ENCODE results near the gene CHD5.

The CHD5 gene

DNA sequence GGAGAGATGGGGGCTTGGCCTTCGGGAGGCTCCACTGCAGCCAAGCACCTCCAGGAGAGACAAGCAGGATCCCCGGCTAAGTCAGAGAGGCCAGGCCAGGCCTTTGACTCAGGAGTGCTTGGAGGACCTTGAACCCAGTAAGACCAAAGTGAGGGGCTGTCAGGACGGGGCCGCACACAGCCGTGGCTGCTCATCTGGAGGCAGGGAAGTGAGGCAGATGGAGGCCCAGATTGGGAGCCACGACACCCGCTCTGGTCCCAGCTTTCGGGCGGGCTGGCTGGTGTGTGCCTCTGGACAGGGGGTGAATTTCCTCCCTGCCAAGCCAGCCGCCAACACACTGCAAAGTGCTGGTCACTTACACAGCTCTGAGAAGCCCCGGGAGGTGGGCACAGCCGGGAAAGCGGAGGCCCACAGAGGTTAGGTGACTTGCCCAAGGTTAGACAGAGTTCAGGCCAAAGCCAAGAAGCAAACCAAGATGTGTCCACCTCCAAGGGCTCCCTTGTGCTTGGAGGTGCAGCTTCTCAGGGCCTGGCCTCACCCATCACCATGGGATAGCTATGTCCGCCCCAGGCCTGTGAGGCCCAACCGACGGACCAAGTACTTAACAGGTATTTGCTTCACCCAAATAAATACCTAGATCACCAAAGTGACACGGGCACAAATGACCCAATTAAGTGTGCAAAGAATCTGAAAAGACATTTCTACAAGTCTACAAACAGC lies 58.3 kb downstream of the CHD5 start:
- Histone ChIP-seq H3K27ac (ENCODE audit: low read length) (no peak overlapping the region), H4K20me1 (ENCODE audit: insufficient read depth, low read length) (no peaks in the 10 kb centered on the region), H3K4me2 (ENCODE audit: insufficient read depth, low read length) (no peak overlapping the region), H3K79me2 (ENCODE audit: insufficient read depth, low read length) (no peaks in the 10 kb centered on the region), H3K9me3 (ENCODE audit: insufficient read depth, low read length, severe bottlenecking) (no peaks in the 10 kb centered on the region), H3K27me3 (ENCODE audit: insufficient read depth, low read length, poor library complexity) (no peaks in the 10 kb centered on the region), H2AFZ (ENCODE audit: low read depth, low read length) (no peak overlapping the region), H3K4me1 (ENCODE audit: insufficient read depth, low read length) (no peaks in the 10 kb centered on the region), H3K9ac (ENCODE audit: low read depth, low read length) (no peak overlapping the region), H3K4me3 (ENCODE audit: low read depth in 1 of 2, low read length in 2 of 2) (no peak overlapping the region), H3K36me3 (ENCODE audit: insufficient read depth, low read length) (no peaks in the 10 kb centered on the region)
- no peak for ATAC-seq (ENCODE audit: insufficient read depth, low read depth)
- no peak for DNase-seq
- TF ChIP-seq, protein P1, sequence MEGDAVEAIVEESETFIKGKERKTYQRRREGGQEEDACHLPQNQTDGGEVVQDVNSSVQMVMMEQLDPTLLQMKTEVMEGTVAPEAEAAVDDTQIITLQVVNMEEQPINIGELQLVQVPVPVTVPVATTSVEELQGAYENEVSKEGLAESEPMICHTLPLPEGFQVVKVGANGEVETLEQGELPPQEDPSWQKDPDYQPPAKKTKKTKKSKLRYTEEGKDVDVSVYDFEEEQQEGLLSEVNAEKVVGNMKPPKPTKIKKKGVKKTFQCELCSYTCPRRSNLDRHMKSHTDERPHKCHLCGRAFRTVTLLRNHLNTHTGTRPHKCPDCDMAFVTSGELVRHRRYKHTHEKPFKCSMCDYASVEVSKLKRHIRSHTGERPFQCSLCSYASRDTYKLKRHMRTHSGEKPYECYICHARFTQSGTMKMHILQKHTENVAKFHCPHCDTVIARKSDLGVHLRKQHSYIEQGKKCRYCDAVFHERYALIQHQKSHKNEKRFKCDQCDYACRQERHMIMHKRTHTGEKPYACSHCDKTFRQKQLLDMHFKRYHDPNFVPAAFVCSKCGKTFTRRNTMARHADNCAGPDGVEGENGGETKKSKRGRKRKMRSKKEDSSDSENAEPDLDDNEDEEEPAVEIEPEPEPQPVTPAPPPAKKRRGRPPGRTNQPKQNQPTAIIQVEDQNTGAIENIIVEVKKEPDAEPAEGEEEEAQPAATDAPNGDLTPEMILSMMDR (IDR thresholded peaks at IDR 0.05; ENCODE audit: borderline replicate concordance, extremely low read depth, low read length, poor library complexity, severe bottlenecking): no peak
- TF ChIP-seq EZH2 (IDR thresholded peaks at IDR 0.05; ENCODE audit: borderline replicate concordance, low read depth, low read length, severe bottlenecking): no peak

DNA sequence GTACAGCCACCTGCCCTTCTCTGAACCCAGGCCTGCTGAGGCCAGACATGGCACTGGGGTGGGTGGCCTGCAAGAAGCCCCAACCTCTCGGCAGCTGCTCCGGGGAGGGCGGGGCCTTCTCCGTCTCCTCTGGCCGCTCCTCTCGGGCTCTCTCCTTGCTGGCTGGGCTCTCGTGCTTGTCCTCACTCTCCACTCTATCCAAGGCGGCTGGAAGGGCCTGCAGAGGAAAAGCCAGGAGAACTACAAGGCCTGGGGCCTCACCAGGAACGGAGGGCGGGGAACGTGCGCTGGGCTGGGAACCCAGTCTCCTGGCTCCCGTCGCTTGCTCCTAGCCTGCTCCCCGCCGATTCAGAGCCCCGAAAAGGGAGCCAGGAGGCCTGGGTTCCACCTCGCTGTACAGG lies 59.1 kb downstream of the CHD5 start:
- Histone ChIP-seq H3K4me3 (ENCODE audit: low read depth in 1 of 2, low read length in 2 of 2) (no peak overlapping the region), H3K36me3 (ENCODE audit: insufficient read depth, low read length) (no peaks in the 10 kb centered on the region), H3K4me1 (ENCODE audit: insufficient read depth, low read length) (no peaks in the 10 kb centered on the region), H4K20me1 (ENCODE audit: insufficient read depth, low read length) (no peaks in the 10 kb centered on the region), H3K9me3 (ENCODE audit: insufficient read depth, low read length, severe bottlenecking) (no peaks in the 10 kb centered on the region), H3K27me3 (ENCODE audit: insufficient read depth, low read length, poor library complexity) (no peaks in the 10 kb centered on the region), H2AFZ (ENCODE audit: low read depth, low read length) (no peak overlapping the region), H3K79me2 (ENCODE audit: insufficient read depth, low read length) (no peaks in the 10 kb centered on the region), H3K27ac (ENCODE audit: low read length) (no peak overlapping the region), H3K9ac (ENCODE audit: low read depth, low read length) (no peak overlapping the region), H3K4me2 (ENCODE audit: insufficient read depth, low read length) (no peak overlapping the region)
- ATAC-seq (ENCODE audit: insufficient read depth, low read depth) (no peak), DNase-seq (no peak)
- TF ChIP-seq EZH2 (IDR thresholded peaks at IDR 0.05; ENCODE audit: borderline replicate concordance, low read depth, low read length, severe bottlenecking): no peak
- TF ChIP-seq, protein P1 (IDR thresholded peaks at IDR 0.05; ENCODE audit: borderline replicate concordance, extremely low read depth, low read length, poor library complexity, severe bottlenecking): no peak

DNA sequence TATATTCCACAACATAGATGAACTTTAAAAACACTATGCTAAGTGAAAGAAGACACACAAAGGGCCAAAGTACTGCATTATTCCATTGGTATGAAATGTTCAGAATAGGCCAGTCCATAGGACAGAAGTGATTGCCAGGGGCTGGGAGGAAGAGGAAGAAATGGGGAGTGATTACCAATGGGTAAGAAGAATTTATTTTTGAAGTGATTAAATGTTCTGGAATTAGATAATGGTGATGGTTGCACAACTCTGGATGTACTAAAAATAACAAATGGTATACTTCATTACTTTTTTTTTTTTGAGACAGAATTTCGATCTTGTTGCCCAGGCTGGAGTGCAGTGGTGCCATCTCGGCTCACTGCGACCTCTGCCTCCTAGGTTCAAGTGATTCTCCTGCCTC lies 61.7 kb downstream of the CHD5 start:
- Histone ChIP-seq H3K9me3 (ENCODE audit: insufficient read depth, low read length, severe bottlenecking) (no peaks in the 10 kb centered on the region), H4K20me1 (ENCODE audit: insufficient read depth, low read length) (no peaks in the 10 kb centered on the region), H3K36me3 (ENCODE audit: insufficient read depth, low read length) (no peaks in the 10 kb centered on the region), H3K4me2 (ENCODE audit: insufficient read depth, low read length) (no peak overlapping the region), H3K4me1 (ENCODE audit: insufficient read depth, low read length) (no peaks in the 10 kb centered on the region), H3K4me3 (ENCODE audit: low read depth in 1 of 2, low read length in 2 of 2) (no peak overlapping the region), H3K27me3 (ENCODE audit: insufficient read depth, low read length, poor library complexity) (no peaks in the 10 kb centered on the region), H2AFZ (ENCODE audit: low read depth, low read length) (no peak overlapping the region), H3K79me2 (ENCODE audit: insufficient read depth, low read length) (no peaks in the 10 kb centered on the region), H3K27ac (ENCODE audit: low read length) (no peak overlapping the region), H3K9ac (ENCODE audit: low read depth, low read length) (no peak overlapping the region)
- no peak for ATAC-seq (ENCODE audit: insufficient read depth, low read depth)
- TF ChIP-seq EZH2 (IDR thresholded peaks at IDR 0.05; ENCODE audit: borderline replicate concordance, low read depth, low read length, severe bottlenecking): no peak
- TF ChIP-seq, protein P1 (IDR thresholded peaks at IDR 0.05; ENCODE audit: borderline replicate concordance, extremely low read depth, low read length, poor library complexity, severe bottlenecking): no peak
- DNase-seq: no peak

All from DND-41 (cell line).